ENCODE results near the gene SBNO2. TPM values are rescaled to one million over a fixed set of nuclear protein-coding genes. Genes with fewer than 3 reads are reported as not detected.
A peak's percentile ranks its signal among the peaks of the same experiment; 100 is the strongest.

Gene SBNO2
- polyA plus RNA-seq, 3 donors, result 0.71 to 75.0 (median 2.6) TPM

- H3K4me3 Mint-ChIP-seq, result no peak overlapping the region
- intact Hi-C loops (cut with micrococcal nuclease), result no loop called here
- H3K4me2 ChIP-seq (replicated peaks; ENCODE audit: extremely low read depth, low read length, poor library complexity, severe bottlenecking), result no peak overlapping the region
- H3K9ac ChIP-seq (ENCODE audit: insufficient read depth, low read length, poor library complexity, severe bottlenecking), result no peak overlapping the region
- H2AFZ ChIP-seq (ENCODE audit: insufficient read depth, low read depth, low read length, poor library complexity, severe bottlenecking), result no peak overlapping the region
- no peak for TF ChIP-seq CTCF (IDR thresholded peaks at IDR 0.05)
- no peaks in the 10 kb centered on the region for H3K27me3 ChIP-seq (ENCODE audit: control insufficient read depth in 2 of 2, insufficient read depth in 2 of 2, low read length in 2 of 2)
- peaks cover 98% of the 10 kb centered on the region for H4K20me1 ChIP-seq (ENCODE audit: insufficient read depth, low read length)
- H3K9me3 Mint-ChIP-seq, result peaks cover 0 to 3% (median 0%) of the 10 kb centered on the region in 7 donors
- peaks cover 0 to 2% (median 0%) of the 10 kb centered on the region in 3 donors for H3K27me3 Mint-ChIP-seq (ENCODE audit: low read depth in 3 of 3)
- H3K79me2 ChIP-seq (ENCODE audit: insufficient read depth, low read length), result peaks cover 26% of the 10 kb centered on the region
- over 99% methylated on average over 19 of the region's 20 CpGs for WGBS (ENCODE audit: insufficient coverage)
- H3K36me3 ChIP-seq (replicated peaks in 1 of 2; ENCODE audit: control insufficient read depth in 1 of 2, insufficient read depth in 2 of 2, low read length in 2 of 2), result peaks cover 89 to 99% of the 10 kb centered on the region in 2 donors
- no peak overlapping the region for H3K27ac Mint-ChIP-seq
- H3K9me3 ChIP-seq (replicated peaks in 1 of 2; ENCODE audit: control insufficient read depth in 1 of 2, insufficient read depth in 1 of 2, low read length in 2 of 2), result no peaks in the 10 kb centered on the region
- no peaks in the 10 kb centered on the region for H3K4me1 ChIP-seq (ENCODE audit: control insufficient read depth in 1 of 2, insufficient read depth in 2 of 2, low read length in 2 of 2)
- peak overlapping the region in 1 of 2 donors; percentile 34 for H3K27ac ChIP-seq (ENCODE audit: low read depth in 1 of 2, low read length in 2 of 2)
- no peak for DNase-seq
- H3K4me3 ChIP-seq (replicated peaks in 1 of 3; ENCODE audit: low read depth in 2 of 3, low read length in 3 of 3), result no peak overlapping the region
- peaks cover 62 to 92% of the 10 kb centered on the region in 2 donors for H3K36me3 Mint-ChIP-seq
- H3K4me1 Mint-ChIP-seq, result no peaks in the 10 kb centered on the region
Measured at GRCh38 chr19:1123381-1123780, 50.7 kb downstream of the SBNO2 start.

GRCh38 chr19:1122972-1123363, 51.1 kb downstream of the SBNO2 start:
- peaks cover 98% of the 10 kb centered on the region for H4K20me1 ChIP-seq (ENCODE audit: insufficient read depth, low read length)
- no peak for TF ChIP-seq CTCF (IDR thresholded peaks at IDR 0.05)
- H3K4me1 ChIP-seq (ENCODE audit: control insufficient read depth in 1 of 2, insufficient read depth in 2 of 2, low read length in 2 of 2), result no peaks in the 10 kb centered on the region
- no peak overlapping the region for H2AFZ ChIP-seq (ENCODE audit: insufficient read depth, low read depth, low read length, poor library complexity, severe bottlenecking)
- no peak overlapping the region for H3K9ac ChIP-seq (ENCODE audit: insufficient read depth, low read length, poor library complexity, severe bottlenecking)
- no peak overlapping the region for H3K4me3 Mint-ChIP-seq
- H3K36me3 Mint-ChIP-seq, result peaks cover 66 to 92% of the 10 kb centered on the region in 2 donors
- H3K4me1 Mint-ChIP-seq, result no peaks in the 10 kb centered on the region
- no peaks in the 10 kb centered on the region for H3K27me3 ChIP-seq (ENCODE audit: control insufficient read depth in 2 of 2, insufficient read depth in 2 of 2, low read length in 2 of 2)
- H3K9me3 ChIP-seq (replicated peaks in 1 of 2; ENCODE audit: control insufficient read depth in 1 of 2, insufficient read depth in 1 of 2, low read length in 2 of 2), result no peaks in the 10 kb centered on the region
- H3K27ac Mint-ChIP-seq, result peak overlapping the region in 2 of 7 donors; percentile 74 to 87
- intact Hi-C loops (cut with micrococcal nuclease), result no loop called here
- peaks cover 0 to 2% (median 0%) of the 10 kb centered on the region in 3 donors for H3K27me3 Mint-ChIP-seq (ENCODE audit: low read depth in 3 of 3)
- H3K79me2 ChIP-seq (ENCODE audit: insufficient read depth, low read length), result peaks cover 22% of the 10 kb centered on the region
- peak; percentile 43 to 66 (median 62) for DNase-seq
- no peak overlapping the region for H3K27ac ChIP-seq (ENCODE audit: low read depth in 1 of 2, low read length in 2 of 2)
- H3K9me3 Mint-ChIP-seq, result peaks cover 0 to 3% (median 0%) of the 10 kb centered on the region in 7 donors
- 94% methylated on average over 8 of the region's 21 CpGs for WGBS (ENCODE audit: insufficient coverage)
- no peak overlapping the region for H3K4me2 ChIP-seq (replicated peaks; ENCODE audit: extremely low read depth, low read length, poor library complexity, severe bottlenecking)
- H3K4me3 ChIP-seq (replicated peaks in 1 of 3; ENCODE audit: low read depth in 2 of 3, low read length in 3 of 3), result no peak overlapping the region
- peaks cover 91 to 100% of the 10 kb centered on the region in 2 donors for H3K36me3 ChIP-seq (replicated peaks in 1 of 2; ENCODE audit: control insufficient read depth in 1 of 2, insufficient read depth in 2 of 2, low read length in 2 of 2)
